Rectal smooth muscle tissue (tissue), 1 donor: Measurements from ENCODE around the gene CAMTA1.
"Not testable (repeated sequence)": the region's sequence is repeated elsewhere in the genome, so short reads cannot be mapped to it uniquely, and the experiment has no call there.

Source experiments
- H3K27ac ChIP-seq: one replicate; pipeline ENCODE4 v1.7.0; 2013; ENCODE audit warnings: low read depth, low read length, inconsistent platforms
- H3K27me3 ChIP-seq: one replicate; pipeline ENCODE4 v1.7.0; 2013; ENCODE audit warnings: low read length; ENCODE audit not compliant: control insufficient read depth, insufficient read depth
- H3K36me3 ChIP-seq: one replicate; pipeline ENCODE4 v1.7.0; 2013; ENCODE audit warnings: low read length; ENCODE audit not compliant: control insufficient read depth, insufficient read depth
- H3K4me1 ChIP-seq: one replicate; pipeline ENCODE4 v1.7.0; 2013; ENCODE audit warnings: low read length; ENCODE audit not compliant: control insufficient read depth, insufficient read depth
- H3K4me3 ChIP-seq: one replicate; pipeline ENCODE4 v1.7.0; 2013; ENCODE audit warnings: low read length
- H3K9ac ChIP-seq: one replicate; pipeline ENCODE4 v1.7.0; 2013; ENCODE audit warnings: low read length

Gene CAMTA1

GRCh38 chr1:6785318-6785727 lies at the start of gene CAMTA1:
CAMTA1 (plus strand) TSS chr1:6785454; CDS start chr1:6785531, 77 bp downstream.
- H3K9ac ChIP-seq, result peak within 1 kb of the TSS; percentile 71
- H3K36me3 ChIP-seq, result no peaks in the 10 kb centered on the region

GRCh38 chr1:6738987-6739676 lies 46.1 kb upstream of the CAMTA1 start:
- Histone ChIP-seq H3K27ac (no peak overlapping the region), H3K36me3 (no peaks in the 10 kb centered on the region), H3K4me3 (no peak overlapping the region), H3K9ac (no peak overlapping the region), H3K27me3 (no peaks in the 10 kb centered on the region), H3K4me1 (peaks cover 7% of the 10 kb centered on the region)

More at GRCh38 chr1:6785318-6785727, at the start of gene CAMTA1:
- H3K4me3 ChIP-seq, result peak within 1 kb of the TSS; percentile 72
- no peaks in the 10 kb centered on the region for H3K27me3 ChIP-seq
- H3K27ac ChIP-seq, result peak within 1 kb of the TSS; percentile 95
- peaks cover 9% of the 10 kb centered on the region for H3K4me1 ChIP-seq

- H3K9ac ChIP-seq, H3K27me3 ChIP-seq, H3K36me3 ChIP-seq, H3K4me1 ChIP-seq, H3K4me3 ChIP-seq: not testable (repeated sequence)
- H3K27ac ChIP-seq, result peak overlapping the region; percentile 75
Observed at GRCh38 chr1:6742676-6743188, 42.5 kb upstream of the CAMTA1 start.

GRCh38 chr1:6743189-6744101 lies 41.8 kb upstream of the CAMTA1 start:
- Histone ChIP-seq H3K27me3 (no peaks in the 10 kb centered on the region), H3K36me3 (no peaks in the 10 kb centered on the region), H3K4me1 (peaks cover 7% of the 10 kb centered on the region), H3K27ac (peak overlapping the region; percentile 75), H3K4me3 (peak overlapping the region; percentile 17), H3K9ac (peak overlapping the region; percentile 1)

- Histone ChIP-seq H3K27ac (no peak overlapping the region), H3K4me3 (no peak overlapping the region), H3K4me1 (peaks cover 7% of the 10 kb centered on the region), H3K27me3 (no peaks in the 10 kb centered on the region), H3K36me3 (no peaks in the 10 kb centered on the region), H3K9ac (no peak overlapping the region)
Observed at GRCh38 chr1:6745073-6745472, 40.2 kb upstream of the CAMTA1 start.

- no peaks in the 10 kb centered on the region for H3K36me3 ChIP-seq
- no peaks in the 10 kb centered on the region for H3K27me3 ChIP-seq
- peaks cover 7% of the 10 kb centered on the region for H3K4me1 ChIP-seq
- H3K9ac ChIP-seq, result no peak overlapping the region
- H3K4me3 ChIP-seq, result no peak overlapping the region
- H3K27ac ChIP-seq, result no peak overlapping the region
Observed at GRCh38 chr1:6747674-6748073, 37.6 kb upstream of the CAMTA1 start.

- H3K9ac ChIP-seq, result no peak overlapping the region
- no peak overlapping the region for H3K27ac ChIP-seq
- H3K4me3 ChIP-seq, result no peak overlapping the region
- no peaks in the 10 kb centered on the region for H3K27me3 ChIP-seq
- H3K36me3 ChIP-seq, result no peaks in the 10 kb centered on the region
- H3K4me1 ChIP-seq, result no peaks in the 10 kb centered on the region
Observed at GRCh38 chr1:6750490-6750889, 34.8 kb upstream of the CAMTA1 start.

GRCh38 chr1:6753320-6754140 lies 31.7 kb upstream of the CAMTA1 start:
- no peaks in the 10 kb centered on the region for H3K36me3 ChIP-seq
- no peaks in the 10 kb centered on the region for H3K27me3 ChIP-seq
- no peak overlapping the region for H3K27ac ChIP-seq
- H3K4me3 ChIP-seq, result no peak overlapping the region
- H3K9ac ChIP-seq, result no peak overlapping the region
- no peaks in the 10 kb centered on the region for H3K4me1 ChIP-seq

GRCh38 chr1:6756457-6756856 lies 28.8 kb upstream of the CAMTA1 start:
- H3K4me3 ChIP-seq, result no peak overlapping the region
- no peaks in the 10 kb centered on the region for H3K36me3 ChIP-seq
- H3K4me1 ChIP-seq, result no peaks in the 10 kb centered on the region
- H3K27me3 ChIP-seq, result no peaks in the 10 kb centered on the region
- H3K9ac ChIP-seq, result no peak overlapping the region
- H3K27ac ChIP-seq, result no peak overlapping the region

- no peaks in the 10 kb centered on the region for H3K27me3 ChIP-seq
- H3K4me3 ChIP-seq, result no peak overlapping the region
- H3K27ac ChIP-seq, result no peak overlapping the region
- H3K36me3 ChIP-seq, result no peaks in the 10 kb centered on the region
- no peaks in the 10 kb centered on the region for H3K4me1 ChIP-seq
- H3K9ac ChIP-seq, result no peak overlapping the region
Observed at GRCh38 chr1:6757719-6758435, 27.4 kb upstream of the CAMTA1 start.

GRCh38 chr1:6761196-6761737 lies 24.0 kb upstream of the CAMTA1 start:
- Histone ChIP-seq H3K4me3 (no peak overlapping the region), H3K27me3 (no peaks in the 10 kb centered on the region), H3K9ac (no peak overlapping the region), H3K36me3 (no peaks in the 10 kb centered on the region), H3K27ac (no peak overlapping the region), H3K4me1 (no peaks in the 10 kb centered on the region)
